ENCODE data around the gene LTB4R.
"Not testable (repeated sequence)": the region's sequence is repeated elsewhere in the genome, so short reads cannot be mapped to it uniquely, and the experiment has no call there.

The LTB4R gene

GRCh38 chr14:24338843-24339242 is 27.5 kb downstream of the LTB4R start:
- in situ Hi-C loops (cut with MboI; ENCODE audit: low sequenced_read_pairs), result no loop called here

DNA sequence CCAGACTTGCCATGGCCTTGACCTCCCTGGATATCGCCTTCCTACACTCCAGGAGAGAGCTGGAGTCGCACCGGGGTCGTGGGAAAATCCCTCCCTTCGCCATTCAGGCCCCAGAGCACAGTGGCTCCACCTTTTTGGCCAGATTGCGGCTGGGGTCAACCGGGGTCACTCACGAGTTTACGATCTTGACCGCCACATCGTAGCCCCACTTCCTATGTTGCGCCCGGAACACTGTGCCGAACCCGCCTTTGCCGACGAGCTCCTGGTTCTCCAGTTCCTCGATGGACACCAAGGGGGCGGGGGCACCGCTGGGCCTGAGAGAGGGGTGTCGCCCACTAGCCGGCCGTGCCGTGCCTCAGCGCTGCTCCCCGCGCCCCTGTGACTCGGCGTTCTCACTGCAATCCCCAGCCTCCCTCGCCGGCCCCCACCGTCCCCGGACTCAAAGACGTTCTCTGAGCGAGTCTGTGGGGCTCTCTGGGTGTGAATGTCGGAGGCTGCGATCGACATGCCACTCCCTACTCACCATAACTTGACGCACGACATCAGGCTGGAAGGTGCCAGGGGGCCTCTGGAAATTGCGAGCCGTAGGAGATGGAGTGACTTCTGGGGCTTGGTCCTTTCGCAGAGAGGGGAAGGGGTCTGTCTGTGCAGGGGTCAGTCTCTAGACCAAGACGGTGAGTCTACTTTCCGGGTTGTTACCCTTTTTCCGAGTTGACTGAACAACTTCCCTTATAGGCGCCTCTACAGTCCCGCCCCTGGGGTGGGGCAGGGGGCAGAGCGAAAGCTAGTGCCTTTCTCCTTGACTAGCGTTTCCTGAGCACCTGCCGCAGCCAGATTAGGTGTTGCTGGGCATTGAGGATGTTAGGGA is 28.2 kb downstream of the LTB4R start, which contains the start of gene RIPK3:
RIPK3 (minus strand) TSS at position 708 of the 868 bp plus-strand sequence; CDS start at position 543, 165 bp downstream.
- in situ Hi-C loops (cut with MboI; ENCODE audit: low sequenced_read_pairs), result no loop called here

DNA sequence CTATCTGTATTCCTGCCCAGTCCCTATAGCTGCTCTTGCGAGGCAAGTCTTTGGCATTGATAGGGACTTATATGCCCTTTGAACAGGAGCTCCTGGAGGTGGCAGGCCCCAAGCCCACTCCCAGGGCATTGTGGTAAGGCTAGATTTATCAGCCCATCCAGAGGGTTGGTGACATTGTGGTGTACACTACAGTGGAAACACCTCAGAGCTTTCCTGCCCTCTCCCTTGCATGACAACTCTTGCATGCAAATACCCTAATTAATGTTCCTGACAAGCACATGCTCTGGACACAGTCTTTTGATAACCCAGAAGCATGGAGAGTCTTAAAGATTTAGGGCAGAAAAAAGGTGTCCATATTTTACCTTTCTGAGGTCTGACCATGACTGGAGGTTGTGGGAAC is 29.3 kb downstream of the LTB4R start:
- in situ Hi-C loops (cut with MboI; ENCODE audit: low sequenced_read_pairs), result no loop called here

DNA sequence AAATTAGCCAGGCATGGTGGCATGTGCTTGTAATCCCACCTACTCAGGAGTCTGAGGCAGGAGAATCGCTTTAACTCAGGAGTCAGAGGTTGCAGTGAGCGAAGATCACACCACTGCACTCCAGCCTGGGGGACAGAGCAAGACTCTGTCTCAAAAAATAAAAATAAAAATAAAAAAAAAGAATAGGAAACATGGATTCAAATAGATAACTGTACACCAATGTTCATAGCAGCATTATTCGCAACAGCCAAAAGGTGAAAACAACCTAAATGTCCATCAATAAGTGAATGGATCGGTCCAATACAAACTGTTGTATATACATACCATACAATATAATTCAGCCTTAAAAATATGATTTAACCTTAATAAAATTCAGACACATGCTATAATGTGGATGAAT is 31.6 kb downstream of the LTB4R start:
- in situ Hi-C loops (cut with MboI; ENCODE audit: low sequenced_read_pairs), result no loop called here

DNA sequence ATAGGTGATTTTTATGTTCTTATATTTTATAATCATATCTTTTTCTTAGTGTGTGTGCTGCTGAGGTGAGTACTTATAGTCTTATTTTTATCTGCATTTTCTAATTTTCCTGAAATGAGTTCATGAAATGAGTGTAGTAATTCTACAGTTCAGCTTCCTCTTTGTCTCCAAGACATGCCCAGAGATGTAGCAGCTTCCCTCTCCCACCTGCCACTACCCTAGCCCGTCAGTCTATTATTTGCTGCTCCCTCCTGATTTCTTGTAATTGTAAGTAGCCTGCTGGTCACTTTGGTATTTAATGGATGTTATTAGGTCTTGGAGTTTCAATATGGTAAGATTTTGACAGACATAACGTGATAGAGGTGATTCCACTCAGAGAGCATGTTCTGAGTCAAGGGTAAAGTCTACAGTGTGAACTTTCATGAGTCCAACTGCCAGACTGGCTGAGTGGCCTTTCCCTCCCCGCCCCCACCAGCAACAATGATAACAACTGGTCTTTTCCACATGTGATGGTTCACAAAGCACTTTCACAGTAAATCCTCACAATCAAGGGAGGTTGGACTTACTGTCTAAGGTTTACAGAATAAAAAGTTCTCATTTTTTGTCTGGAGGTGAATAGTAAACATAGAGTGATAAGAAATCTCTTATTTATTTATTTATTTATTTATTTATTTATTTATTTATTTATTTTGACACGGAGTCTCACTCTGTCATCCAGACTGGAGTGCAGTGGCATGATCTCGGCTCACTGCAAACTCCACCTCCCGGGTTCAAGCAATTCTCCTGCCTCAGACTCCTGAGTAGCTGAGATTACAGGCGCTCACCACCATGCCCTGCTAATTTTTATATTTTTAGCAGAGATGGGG is 32.7 kb downstream of the LTB4R start:
- in situ Hi-C loops (cut with MboI; ENCODE audit: low sequenced_read_pairs), result no loop called here

DNA sequence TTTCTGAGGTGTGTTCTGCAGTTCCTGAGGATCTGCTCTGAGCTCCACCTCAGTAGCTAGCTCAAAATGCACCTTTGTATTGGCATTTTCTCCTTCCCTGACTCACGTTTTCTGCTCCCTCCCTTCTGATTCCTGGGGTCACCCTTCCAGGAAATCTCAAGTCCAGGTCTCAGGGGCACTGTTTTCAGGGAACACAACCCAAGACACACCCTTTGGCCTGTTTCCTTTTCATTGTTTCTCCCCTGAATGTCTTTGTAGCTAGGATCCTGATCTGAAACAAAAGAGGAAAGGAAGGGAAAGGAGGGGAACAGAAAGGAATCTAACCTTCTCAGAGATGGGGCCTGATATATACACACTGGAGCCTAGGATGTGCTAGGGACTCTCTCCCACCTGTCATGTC is 35.8 kb downstream of the LTB4R start:
- in situ Hi-C loops (cut with MboI; ENCODE audit: low sequenced_read_pairs), result no loop called here

- in situ Hi-C loops (cut with MboI; ENCODE audit: low sequenced_read_pairs), result no loop called here
These were observed 36.9 kb downstream of the LTB4R start for GRCh38 chr14:24348186-24348585.

GRCh38 chr14:24349742-24350141 is 38.4 kb downstream of the LTB4R start:
- in situ Hi-C loops (cut with MboI; ENCODE audit: low sequenced_read_pairs), result no loop called here

DNA sequence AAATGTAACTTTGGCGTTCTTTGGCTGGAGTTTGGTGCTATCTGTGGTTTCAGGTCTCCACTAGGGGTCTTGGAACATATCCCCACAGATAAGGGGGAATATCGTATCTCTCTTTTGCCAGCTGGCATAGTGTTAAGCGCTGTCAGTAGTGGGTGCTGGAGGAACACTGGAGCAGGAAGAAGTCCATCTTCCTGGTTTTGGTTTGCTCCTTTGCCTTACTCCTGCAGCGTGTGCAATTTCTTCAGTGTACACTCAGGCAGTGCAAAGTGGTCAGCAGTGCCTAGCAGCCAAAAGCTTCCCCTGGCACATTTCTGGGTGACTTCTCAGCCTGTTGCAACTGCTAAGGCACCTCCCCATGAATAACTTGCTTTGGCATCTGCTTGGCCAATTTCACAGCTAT is 40.2 kb downstream of the LTB4R start:
- in situ Hi-C loops (cut with MboI; ENCODE audit: low sequenced_read_pairs), result no loop called here

GRCh38 chr14:24353559-24354481 is 42.5 kb downstream of the LTB4R start:
- in situ Hi-C loops (cut with MboI; ENCODE audit: low sequenced_read_pairs), result no loop called here

DNA sequence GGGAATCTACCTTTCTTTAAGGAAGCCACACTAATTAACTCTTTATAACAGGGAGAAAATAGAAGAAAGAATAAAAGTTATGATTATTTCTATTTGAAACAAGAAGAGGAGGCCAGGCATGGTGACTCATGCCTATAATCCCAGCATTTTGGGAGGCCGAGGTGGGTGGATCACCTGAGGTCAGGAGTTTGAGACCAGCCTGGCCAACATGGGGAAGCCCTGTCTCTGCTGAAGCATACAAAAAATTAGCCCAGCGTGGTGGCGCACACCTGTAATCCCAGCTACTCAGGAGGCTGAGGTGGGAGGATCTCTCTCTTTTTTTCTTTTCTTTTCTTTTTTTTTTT is 43.2 kb downstream of the LTB4R start:
- in situ Hi-C loops (cut with MboI; ENCODE audit: low sequenced_read_pairs), result not testable (repeated sequence)

GRCh38 chr14:24355009-24355408 is 43.7 kb downstream of the LTB4R start:
- in situ Hi-C loops (cut with MboI; ENCODE audit: low sequenced_read_pairs), result no loop called here

DNA sequence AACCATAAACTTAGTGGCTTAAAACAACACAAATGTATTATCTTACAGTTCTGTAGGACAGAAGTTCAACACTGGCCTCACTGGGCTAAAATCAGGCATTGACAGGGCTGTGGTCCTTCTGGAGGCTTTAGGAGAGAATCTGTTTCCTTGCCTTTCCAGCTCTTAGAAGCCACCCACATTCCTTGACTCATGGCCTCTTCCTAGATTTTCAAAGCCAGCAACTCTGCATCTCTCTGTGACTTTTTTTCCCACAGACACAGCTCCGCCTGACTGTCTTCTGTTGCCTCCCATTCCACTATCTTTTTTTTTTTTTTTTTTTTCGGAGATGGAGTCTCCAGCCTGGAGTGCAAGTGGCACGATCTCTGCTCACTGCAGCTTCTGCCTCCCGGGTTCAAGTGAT is 44.9 kb downstream of the LTB4R start:
- in situ Hi-C loops (cut with MboI; ENCODE audit: low sequenced_read_pairs), result no loop called here

DNA sequence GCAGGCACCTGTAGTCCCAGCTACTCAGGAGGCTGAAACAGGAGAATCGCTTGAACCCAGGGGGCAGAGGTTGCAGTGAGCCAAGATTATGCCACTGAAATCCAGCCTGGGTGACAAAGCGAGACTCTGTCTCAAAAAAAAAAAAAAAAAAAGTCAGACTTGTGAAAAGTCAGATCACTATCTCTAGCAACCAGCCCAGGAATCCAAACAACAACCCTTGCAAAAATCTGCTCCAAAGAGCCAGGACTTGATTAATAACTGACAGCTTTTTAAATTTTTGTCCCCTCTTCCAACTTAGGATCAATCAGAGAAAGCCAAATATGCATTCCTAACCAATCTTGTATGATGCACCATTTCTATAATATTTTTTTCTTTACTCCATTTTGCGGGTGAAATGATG is 49.0 kb downstream of the LTB4R start:
- in situ Hi-C loops (cut with MboI; ENCODE audit: low sequenced_read_pairs), result no loop called here

DNA sequence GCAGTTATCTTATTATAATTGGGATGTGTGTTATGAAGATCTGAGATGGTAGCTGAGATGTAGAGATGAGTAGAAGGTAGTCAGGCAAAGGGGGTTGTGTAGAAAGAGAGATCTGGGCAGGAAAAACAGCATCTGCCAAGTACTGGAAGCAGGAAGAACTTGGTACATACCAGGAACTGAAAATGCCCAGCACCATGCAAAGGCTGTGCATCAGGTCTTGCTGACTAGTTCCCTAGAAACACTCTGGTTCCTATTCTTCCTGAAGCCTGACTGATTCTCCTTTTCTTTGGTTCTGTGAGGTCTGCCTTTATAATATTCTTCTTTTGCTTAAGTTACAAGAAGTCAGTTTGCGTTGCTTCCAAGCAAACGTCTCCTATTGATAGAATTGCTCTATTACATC is 50.0 kb downstream of the LTB4R start:
- in situ Hi-C loops (cut with MboI; ENCODE audit: low sequenced_read_pairs), result no loop called here

GRCh38 chr14:24362241-24362960 is 51.1 kb downstream of the LTB4R start:
- in situ Hi-C loops (cut with MboI; ENCODE audit: low sequenced_read_pairs), result no loop called here

- in situ Hi-C loops (cut with MboI; ENCODE audit: low sequenced_read_pairs), result no loop called here
These were observed 52.1 kb downstream of the LTB4R start for GRCh38 chr14:24363401-24363800.

- in situ Hi-C loops (cut with MboI; ENCODE audit: low sequenced_read_pairs), result no loop called here
These were observed 53.5 kb downstream of the LTB4R start for GRCh38 chr14:24364841-24365240.

DNA sequence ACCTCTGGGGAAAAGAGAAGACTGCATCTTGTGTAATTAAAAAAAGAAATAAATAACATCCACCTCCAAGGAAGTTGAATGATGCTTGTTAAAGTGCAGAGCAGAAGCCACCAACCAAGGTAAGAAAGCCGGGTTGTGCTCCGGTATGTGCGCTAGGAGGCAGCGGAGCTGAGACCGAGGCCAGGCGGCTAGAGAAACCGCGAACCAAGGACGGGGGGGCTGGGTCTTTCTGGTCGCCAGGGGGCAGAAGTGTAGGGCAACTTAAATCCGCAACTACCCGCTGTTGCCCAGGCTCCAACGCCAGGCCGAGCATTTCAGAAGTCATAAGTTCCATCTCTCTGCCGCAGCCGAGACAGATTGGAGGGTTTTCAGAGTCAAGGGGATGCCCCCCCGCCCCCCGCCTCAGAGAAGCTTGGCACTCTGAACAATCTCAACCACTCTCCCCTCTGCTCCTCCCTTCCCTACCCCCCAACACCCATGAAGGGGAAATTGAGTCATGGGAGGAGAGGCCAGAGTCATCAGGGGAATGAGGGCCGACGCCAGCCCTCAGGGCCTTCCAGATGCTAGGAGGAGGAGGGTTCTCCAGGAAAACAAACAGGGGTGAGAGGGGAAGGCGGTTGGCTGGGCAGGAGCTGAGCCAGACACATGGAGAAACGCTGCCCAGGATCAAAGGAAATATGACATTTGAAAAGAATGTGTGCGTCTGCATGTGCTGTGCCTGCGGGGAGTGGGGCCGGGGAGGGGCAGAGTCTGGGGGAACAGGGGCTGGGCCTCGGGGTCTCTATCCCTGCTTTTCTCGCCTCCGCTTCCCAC is 54.5 kb downstream of the LTB4R start:
- in situ Hi-C loops (cut with MboI; ENCODE audit: low sequenced_read_pairs), result no loop called here

DNA sequence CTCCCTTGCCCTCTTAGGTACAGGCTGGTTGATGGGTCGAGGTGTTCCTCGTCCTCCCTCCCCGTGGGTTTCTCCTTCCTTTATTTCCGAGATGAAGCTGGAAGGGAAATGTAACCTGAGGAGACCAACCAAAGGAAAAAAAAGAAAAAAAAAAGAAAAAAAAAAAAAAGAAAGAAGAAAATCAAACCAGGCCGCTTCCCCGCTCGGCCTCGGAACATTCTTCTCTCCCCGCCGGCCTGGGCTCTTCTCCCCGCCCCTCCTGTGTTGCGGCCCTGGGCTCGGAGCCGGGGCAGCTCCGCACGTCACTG is 55.1 kb downstream of the LTB4R start:
- in situ Hi-C loops (cut with MboI; ENCODE audit: low sequenced_read_pairs), result no loop called here

Measured in hTERT RPE-1 (cell line).